CD4-positive, alpha-beta T cell treated with Interleukin-21 for 1 hour (primary cell): ENCODE measurements around the gene ZBED6.

Source experiments
- DNase-seq: peaks from one replicate; pipeline ENCODE4 v3.0.0-alpha.2; 2020

Gene ZBED6

DNA sequence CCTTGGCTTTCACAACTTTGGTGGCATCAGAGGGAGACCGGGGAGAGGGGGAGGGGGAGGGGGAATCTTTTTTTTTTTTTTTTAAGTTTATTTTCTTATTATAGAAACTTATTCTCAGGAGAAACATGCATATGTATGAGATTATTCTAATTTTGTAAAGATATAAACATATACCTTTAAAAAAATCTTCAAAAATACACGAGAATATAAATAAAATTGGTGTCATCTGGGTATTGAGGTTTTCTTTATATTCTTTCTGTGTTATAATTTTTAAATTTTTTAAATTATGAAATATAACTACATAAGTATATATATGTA, 47.1 kb downstream of the ZBED6 start:
- no peak for DNase-seq

DNA sequence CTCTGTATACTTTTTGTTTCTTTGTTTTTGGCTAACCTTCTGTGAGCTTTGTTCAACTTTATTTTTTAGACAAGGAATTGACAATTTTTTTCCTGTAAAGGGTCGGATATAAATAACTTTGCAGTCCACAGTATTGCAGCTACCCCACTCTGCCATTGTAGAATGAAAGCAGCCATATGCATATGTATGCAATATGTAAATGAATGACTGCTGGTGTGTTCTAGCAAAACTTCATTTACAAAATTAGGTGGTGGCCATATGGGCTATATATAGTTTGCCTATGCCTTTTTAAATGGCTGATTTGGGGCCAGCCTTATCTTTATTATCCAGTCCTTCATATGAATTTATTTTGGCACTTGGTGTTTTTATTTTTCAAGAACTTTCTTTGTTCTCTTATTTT, 48.0 kb downstream of the ZBED6 start:
- DNase-seq = no peak
